Progenitor cell of endocrine pancreas (in vitro differentiated cells): ENCODE measurements around the gene DNAJB6. TPM values are rescaled to one million over a fixed set of nuclear protein-coding genes. Genes with fewer than 3 reads are reported as not detected.
A peak's percentile ranks its signal among the peaks of the same experiment; 100 is the strongest.

Experiments
- DNase-seq: peaks from one replicate; pipeline ENCODE4 v3.0.0; 2021; ENCODE audit warnings: low spot score; ENCODE audit not compliant: unreplicated experiment
- H3K27ac Mint-ChIP-seq: 2 replicates; pipeline ENCODE4 v1.8.0; 2021; ENCODE audit warnings: mild to moderate bottlenecking, moderate library complexity, mixed read lengths
- H3K27me3 Mint-ChIP-seq: 2 replicates; pipeline ENCODE4 v1.8.0; 2021; ENCODE audit warnings: mixed read lengths
- H3K36me3 Mint-ChIP-seq: 2 replicates; pipeline ENCODE4 v1.8.0; 2022; ENCODE audit warnings: mixed read lengths; ENCODE audit not compliant: insufficient read depth
- H3K4me1 Mint-ChIP-seq: 2 replicates; pipeline ENCODE4 v1.8.0; 2021; ENCODE audit warnings: low read depth, mixed read lengths
- H3K4me3 Mint-ChIP-seq: 2 replicates; pipeline ENCODE4 v1.8.0; 2021; ENCODE audit warnings: low read depth, mild to moderate bottlenecking, moderate library complexity, mixed read lengths
- H3K9me3 Mint-ChIP-seq: 2 replicates; pipeline ENCODE4 v1.8.0; 2021; ENCODE audit warnings: low read depth, mixed read lengths
- total RNA-seq: library from RNA; stranded (reverse); gene quantifications from 2 replicates; pipeline ENCODE4 v1.2.1, GENCODE V29; 2021
- TF ChIP-seq, protein P1 (sequence below): fragments of 200-600 bp; sonication (generic); IDR thresholded peaks from one replicate; pipeline ENCODE4 v1.5.0; 2021; ENCODE audit warnings: antibody characterized with exemption, mild to moderate bottlenecking; ENCODE audit not compliant: unreplicated experiment

DNAJB6 gene
- total RNA-seq, 1 donor from 2014 or later = 119 TPM

DNA sequence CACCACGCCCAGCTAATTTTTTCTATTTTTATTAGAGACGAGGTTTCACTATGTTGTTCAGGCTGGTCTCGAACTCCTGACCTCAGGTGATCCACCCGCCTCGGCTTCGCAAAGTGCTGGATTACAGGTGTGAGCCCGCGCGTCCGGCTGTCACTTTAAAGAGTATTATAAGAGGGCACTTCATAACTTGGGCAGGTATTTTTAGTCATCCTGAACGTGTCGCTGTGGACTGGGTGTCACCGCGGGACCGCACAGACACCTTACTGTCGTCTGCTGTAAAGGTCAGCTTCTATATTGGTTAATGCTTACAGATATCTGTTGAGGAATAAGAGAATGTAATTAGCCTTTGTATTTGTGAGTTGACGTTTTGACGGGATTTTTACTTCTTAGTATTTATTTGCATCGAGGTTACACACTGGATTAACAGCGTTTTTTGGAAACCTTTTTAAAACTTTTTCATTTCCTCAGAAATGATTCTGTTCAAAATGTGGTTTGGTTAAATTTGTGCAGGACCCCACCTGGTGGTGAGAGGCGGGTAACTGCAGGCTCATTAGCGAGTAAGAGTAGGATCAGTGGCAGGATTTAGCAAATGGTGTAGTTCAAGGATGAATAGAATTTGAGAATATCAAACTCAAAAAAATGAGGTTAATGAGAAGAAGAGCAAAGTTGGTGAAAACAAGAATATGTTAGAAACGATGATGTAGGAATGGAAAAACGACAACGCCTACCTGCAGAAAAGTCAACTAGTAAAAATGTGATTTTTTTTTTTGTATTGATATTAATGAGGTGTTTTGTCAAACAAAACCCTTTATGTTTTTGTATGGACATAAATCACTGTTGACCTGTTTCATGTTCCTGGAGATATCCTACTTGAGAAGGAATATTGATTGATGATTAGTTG is 3.2 kb downstream of the DNAJB6 start:
- Mint-ChIP-seq H3K27ac (peak overlapping the region; percentile 45), H3K27me3 (peaks cover 3% of the 10 kb centered on the region), H3K9me3 (no peaks in the 10 kb centered on the region), H3K4me1 (peaks cover 23% of the 10 kb centered on the region), H3K36me3 (peaks cover 7% of the 10 kb centered on the region), H3K4me3 (peak overlapping the region; percentile 62)
- DNase-seq = peak; percentile 49
- TF ChIP-seq, protein P1, sequence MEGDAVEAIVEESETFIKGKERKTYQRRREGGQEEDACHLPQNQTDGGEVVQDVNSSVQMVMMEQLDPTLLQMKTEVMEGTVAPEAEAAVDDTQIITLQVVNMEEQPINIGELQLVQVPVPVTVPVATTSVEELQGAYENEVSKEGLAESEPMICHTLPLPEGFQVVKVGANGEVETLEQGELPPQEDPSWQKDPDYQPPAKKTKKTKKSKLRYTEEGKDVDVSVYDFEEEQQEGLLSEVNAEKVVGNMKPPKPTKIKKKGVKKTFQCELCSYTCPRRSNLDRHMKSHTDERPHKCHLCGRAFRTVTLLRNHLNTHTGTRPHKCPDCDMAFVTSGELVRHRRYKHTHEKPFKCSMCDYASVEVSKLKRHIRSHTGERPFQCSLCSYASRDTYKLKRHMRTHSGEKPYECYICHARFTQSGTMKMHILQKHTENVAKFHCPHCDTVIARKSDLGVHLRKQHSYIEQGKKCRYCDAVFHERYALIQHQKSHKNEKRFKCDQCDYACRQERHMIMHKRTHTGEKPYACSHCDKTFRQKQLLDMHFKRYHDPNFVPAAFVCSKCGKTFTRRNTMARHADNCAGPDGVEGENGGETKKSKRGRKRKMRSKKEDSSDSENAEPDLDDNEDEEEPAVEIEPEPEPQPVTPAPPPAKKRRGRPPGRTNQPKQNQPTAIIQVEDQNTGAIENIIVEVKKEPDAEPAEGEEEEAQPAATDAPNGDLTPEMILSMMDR = peak; percentile 86

DNA sequence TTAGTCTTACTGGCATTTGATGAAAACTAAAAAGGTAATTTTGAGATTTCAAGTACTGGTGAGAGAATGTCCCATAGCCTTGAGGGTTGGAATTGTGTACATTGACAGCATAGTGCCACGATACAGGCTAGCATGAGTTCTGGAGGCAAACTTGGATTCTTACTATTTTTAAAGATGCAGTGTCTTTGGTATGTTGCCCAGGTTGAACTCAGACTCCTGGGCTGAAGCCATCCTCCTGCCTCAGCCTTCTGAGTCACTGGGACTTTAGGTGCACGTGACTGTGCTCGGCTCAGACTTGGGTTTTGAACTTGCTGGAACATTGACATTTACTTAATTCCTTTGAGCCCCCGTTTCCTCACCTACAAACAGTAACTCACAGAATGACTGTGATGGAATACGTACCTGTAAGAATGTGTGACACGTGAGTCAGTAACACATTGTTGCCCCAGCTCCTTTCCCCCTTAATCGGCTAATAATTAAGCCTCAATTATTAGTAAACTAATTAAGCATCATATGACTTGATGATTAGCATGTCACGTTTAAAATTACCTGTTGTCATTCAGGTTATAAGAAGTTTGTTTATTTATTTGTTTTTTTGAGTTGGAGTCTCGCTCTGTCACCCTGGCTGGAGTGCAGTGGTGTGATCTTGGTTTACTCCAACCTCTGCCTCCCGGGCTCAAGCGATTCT is 10.6 kb downstream of the DNAJB6 start:
- Mint-ChIP-seq H3K27me3 (no peaks in the 10 kb centered on the region), H3K4me3 (no peak overlapping the region), H3K36me3 (peaks cover 2% of the 10 kb centered on the region), H3K4me1 (peaks cover 28% of the 10 kb centered on the region), H3K9me3 (no peaks in the 10 kb centered on the region), H3K27ac (no peak overlapping the region)
- TF ChIP-seq, protein P1 = no peak
- DNase-seq = no peak

DNA sequence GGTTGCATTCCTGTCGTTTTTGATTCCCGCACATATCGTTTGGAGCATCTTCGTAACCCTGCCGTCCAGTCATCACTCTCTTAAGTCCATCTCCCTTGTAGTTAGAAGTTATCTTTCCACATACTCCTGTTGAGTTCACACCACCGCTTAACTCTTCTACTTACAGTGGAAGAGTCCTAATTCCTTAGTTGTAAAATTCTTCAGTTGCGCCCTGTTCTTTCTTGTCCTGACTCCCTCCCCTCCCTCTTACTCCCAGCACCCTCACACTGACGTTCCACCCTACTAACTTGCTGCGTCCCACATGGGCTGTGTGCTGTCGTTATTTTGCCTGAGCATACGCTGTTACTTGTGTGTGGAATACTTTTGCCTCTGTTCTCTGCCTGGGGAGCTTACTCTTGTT is 11.7 kb downstream of the DNAJB6 start:
- Mint-ChIP-seq H3K4me3 (no peak overlapping the region), H3K27me3 (no peaks in the 10 kb centered on the region), H3K27ac (peak overlapping the region; percentile 75), H3K4me1 (peaks cover 29% of the 10 kb centered on the region), H3K36me3 (peaks cover 4% of the 10 kb centered on the region), H3K9me3 (no peaks in the 10 kb centered on the region)
- TF ChIP-seq, protein P1 = no peak
- DNase-seq = no peak

DNA sequence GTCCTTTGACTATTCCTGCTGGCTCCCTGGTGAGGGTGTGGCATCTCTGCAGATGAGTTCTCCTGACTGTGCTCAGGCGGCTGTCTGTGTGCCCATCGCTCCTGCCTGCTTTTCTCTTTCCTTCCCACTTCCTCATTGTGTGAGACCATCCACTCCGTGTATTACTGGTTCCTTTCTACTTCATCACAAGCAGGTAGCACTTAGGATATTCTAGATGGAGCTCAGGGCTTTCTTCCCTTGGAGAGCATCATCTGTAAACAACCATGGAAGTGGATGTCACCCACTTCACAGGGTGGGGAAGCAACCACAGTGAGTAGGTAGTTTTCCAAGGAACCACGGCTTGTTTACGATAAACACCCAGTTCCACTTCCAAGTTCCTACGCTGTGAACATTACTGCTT is 15.7 kb downstream of the DNAJB6 start:
- Mint-ChIP-seq H3K4me3 (no peak overlapping the region), H3K36me3 (peaks cover 4% of the 10 kb centered on the region), H3K27ac (peak overlapping the region; percentile 24), H3K27me3 (no peaks in the 10 kb centered on the region), H3K9me3 (no peaks in the 10 kb centered on the region), H3K4me1 (peaks cover 40% of the 10 kb centered on the region)
- TF ChIP-seq, protein P1 = no peak
- DNase-seq = no peak

DNA sequence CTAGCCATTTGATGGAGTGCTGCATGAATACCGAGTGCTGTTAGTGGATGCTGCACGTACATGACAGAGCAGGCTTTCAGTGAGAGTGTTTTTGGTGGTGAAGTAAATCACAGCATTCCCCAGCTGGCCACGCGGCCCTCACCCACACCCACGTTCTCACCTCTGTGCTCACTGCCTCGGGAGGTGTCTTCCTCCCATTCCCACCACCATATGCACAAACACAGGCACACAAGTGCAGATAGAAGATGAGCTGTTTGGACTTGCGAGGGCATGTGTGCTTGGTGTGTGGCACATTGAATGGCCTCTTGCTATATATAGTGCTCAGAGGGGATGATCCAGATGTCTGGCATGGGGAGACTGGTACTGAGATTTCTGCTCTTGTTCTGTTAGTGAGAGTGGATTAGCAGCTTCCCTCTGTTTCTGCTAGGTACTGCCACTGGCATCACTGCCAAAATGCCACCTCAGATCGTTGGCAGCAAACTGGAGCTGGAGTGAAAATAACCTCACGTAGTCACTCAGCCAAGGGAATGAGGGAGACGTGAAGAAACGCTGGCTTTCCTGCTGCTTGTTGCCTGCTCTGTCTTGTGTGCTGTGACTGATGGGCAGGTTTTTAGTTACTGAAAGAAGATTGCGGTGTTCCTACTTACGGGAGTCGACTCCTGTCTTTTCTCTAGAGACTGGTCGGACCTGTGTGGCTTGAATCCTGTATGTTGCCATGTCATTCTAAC is 19.1 kb downstream of the DNAJB6 start:
- H3K9me3 Mint-ChIP-seq = no peaks in the 10 kb centered on the region
- peaks cover 9% of the 10 kb centered on the region for H3K36me3 Mint-ChIP-seq
- peaks cover 43% of the 10 kb centered on the region for H3K4me1 Mint-ChIP-seq
- TF ChIP-seq, protein P1 = no peak
- H3K27ac Mint-ChIP-seq = peak overlapping the region; percentile 90
- no peak for DNase-seq
- no peaks in the 10 kb centered on the region for H3K27me3 Mint-ChIP-seq
- no peak overlapping the region for H3K4me3 Mint-ChIP-seq
